CD4-positive, alpha-beta T cell treated with Interleukin-4 for 4 hours (primary cell): ENCODE measurements around the gene FBXL16.
"Not testable (repeated sequence)": the region's sequence is repeated elsewhere in the genome, so short reads cannot be mapped to it uniquely, and the experiment has no call there.

ENCODE experiments used
- DNase-seq: peaks from one replicate; pipeline ENCODE4 v3.0.0-alpha.2; 2020

The FBXL16 gene

DNA sequence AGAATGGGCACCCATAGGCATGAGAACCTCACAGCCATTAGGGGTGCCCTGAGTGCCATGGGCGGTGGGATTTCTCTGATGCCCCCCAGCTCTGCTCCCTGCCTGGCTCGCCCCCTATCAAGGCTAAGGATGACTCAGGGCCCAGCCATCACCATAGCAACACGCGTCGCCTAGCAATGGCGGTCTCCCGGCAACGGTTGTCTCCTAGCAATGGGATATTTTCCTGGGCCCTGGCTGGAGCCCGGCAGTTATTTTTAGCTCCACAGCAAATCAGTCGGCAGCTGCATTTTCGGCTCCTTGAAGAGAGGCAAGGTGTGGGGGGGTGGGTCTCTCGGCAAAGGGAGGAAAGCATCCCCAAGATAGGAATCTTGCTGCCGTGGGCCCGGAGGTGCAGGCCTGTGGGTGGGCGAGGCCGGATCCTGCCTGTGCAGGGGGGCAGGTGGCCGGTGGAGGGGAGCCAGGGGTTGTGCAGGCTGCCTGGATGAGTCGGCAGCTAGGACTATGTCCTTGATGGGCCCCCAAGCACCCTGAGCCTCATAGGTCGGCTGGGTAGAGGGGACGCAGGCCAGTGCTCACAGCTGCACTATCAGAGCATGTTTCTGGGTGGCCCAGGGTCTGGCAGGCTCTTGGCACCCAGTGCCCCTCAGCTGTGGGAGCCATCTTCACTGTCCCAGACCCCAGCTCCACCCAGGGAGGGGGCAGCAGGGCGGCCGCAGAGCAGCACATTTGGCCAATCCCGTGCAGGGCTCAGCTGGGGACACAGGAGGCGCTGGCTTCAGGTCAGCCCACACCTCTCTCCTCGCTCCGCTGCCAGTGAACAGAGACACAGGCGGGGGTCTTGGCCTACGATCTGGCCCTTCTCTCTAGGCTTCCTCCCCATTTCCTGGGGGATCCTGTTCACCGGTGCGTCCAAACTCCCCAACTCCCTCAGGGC is 4.2 kb upstream of the FBXL16 start:
- DNase-seq = no peak

DNA sequence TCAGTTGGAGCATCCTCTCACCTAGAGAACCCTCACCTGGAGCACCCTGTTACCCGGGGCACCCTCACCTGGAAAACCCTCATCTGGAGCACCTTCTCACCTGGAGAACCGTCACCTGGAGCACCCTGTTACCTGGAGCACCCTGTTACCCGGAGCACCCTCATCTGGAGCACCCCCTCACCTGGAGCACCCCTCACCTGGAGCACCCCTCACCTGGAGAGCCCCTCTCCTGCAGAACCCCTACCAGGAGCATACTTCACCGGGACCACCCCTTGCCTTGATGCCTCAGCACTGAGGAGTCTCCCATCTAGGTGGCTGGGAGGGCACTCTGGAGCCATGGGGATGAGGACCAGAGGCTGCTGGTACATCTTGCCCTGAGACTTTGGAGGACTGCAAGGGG is 3.4 kb upstream of the FBXL16 start:
- DNase-seq = no peak

- no peak for DNase-seq
Measured at GRCh38 chr16:708019-708418, 2.4 kb upstream of the FBXL16 start.

DNA sequence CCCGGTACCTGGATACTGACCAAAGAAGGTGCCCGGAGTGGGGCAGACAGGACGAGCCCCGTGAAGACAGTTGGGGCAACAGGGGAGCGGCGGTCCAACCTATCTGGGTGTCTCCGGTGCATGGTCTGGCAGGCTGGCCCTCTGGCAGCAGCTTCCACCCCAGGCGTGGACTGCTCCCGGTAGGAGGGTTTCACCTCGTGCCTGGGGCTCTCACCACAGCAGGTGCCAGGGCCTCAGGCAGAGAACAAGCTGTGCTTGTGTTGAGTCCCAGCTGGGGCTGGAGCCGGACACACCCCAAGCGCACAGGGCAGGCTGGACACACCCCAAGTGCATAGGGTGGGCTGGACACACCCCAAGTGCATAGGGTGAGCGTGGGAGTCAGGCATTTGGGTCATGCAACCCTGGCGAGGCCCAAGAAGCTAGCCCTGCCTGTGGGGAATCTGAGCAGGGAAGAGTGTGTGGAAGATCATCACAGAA is 1.5 kb upstream of the FBXL16 start:
- no peak for DNase-seq

- DNase-seq = no peak
Measured at GRCh38 chr16:706189-707061, 824 bp upstream of the FBXL16 start.

GRCh38 chr16:704552-705380 is 835 bp downstream of the FBXL16 start:
- no peak for DNase-seq

- DNase-seq = no peak
Measured at GRCh38 chr16:704047-704446, 1.6 kb downstream of the FBXL16 start.

GRCh38 chr16:703406-703805 is 2.2 kb downstream of the FBXL16 start:
- no peak for DNase-seq

DNA sequence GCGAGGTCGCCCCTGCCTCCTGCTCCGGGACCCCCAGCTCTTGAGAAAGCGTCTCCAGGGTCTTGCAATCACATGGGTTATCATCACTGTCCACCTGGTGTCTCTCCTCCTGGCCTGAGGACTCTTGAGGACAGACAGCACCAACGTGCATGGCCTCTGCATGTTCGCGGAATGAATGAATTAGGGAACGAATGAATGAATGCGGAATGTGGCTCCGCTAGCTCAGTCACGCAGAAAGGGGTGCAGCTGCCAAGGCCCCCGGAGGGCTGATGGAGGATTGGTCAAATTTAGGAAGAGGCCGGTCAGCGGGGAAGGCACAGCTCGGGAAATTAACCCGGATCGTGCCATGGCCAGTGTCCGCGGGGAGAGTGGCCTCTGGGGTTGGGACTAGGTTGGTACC is 3.3 kb downstream of the FBXL16 start:
- DNase-seq = no peak

DNA sequence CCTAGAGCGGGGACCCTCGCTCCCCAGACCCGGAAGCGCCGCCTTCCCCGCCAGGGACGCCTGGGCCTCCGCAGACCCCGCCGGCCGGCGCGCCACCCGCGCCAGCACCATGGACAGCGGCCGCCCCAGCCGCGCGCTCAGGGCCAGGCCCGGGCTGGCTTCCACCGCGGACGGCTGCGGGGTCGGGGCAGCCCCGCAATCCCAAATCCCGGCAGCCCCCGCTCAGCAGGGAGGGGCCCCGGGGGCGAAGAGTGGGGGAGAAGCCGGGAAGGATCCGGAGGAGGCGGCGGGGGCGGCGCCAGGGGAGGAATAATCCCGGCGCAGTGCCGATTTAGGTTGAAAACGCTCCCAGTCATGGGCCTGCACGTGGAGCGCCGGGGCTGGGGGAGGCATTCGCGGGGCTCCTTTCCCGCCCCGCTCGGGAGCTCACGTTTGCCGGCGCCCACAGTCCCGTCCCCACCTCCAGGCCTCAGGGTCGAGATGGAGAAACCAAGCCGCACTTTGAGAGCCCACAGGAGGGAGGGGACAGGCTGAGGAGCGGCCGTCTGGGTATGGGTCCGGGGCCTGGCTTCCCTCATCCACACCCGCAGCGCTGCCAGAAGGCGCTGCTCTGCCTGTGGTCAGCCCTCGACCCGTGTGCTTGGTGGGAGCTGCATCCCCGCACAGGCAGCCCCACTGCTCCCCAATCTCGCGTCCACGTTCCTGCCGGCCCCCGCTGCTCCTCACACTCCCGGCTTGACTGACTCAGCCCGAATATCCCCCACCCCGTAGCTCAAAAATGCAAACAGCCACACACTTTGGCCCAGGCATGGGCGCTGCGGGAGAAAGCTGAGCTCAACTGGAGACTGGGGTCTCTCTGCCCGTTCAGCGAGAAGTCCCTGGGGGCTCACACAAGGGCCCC is 4.7 kb downstream of the FBXL16 start:
- no peak for DNase-seq

GRCh38 chr16:698911-699671 is 6.5 kb downstream of the FBXL16 start:
- no peak for DNase-seq

- peak; percentile 67 for DNase-seq
Measured at GRCh38 chr16:695355-696089, 10.1 kb downstream of the FBXL16 start.

DNA sequence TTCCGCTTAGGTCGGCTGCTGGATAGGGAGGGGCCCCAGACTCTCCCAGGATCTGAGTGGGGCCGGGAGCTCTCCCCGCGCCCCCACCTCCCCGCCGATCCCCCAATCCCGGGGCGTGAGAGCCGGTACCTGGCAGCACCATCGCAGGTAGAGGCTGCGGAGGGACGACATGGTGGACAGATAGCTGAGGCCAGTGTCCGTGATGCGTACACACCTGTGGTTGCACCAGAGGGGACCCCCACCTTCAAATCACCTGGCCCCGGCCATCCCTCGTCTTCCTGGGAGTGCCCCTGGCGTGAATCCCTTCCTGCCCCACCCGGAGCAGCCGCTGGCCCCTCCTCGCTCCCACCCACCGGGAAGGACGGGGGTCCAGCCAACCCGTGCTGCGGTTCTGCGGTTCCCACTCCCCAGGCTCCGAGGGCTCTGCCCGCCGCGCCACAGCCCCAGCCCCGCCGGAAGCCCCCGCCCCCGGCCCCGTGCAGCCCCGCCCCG is 10.7 kb downstream of the FBXL16 start:
- no peak for DNase-seq

DNA sequence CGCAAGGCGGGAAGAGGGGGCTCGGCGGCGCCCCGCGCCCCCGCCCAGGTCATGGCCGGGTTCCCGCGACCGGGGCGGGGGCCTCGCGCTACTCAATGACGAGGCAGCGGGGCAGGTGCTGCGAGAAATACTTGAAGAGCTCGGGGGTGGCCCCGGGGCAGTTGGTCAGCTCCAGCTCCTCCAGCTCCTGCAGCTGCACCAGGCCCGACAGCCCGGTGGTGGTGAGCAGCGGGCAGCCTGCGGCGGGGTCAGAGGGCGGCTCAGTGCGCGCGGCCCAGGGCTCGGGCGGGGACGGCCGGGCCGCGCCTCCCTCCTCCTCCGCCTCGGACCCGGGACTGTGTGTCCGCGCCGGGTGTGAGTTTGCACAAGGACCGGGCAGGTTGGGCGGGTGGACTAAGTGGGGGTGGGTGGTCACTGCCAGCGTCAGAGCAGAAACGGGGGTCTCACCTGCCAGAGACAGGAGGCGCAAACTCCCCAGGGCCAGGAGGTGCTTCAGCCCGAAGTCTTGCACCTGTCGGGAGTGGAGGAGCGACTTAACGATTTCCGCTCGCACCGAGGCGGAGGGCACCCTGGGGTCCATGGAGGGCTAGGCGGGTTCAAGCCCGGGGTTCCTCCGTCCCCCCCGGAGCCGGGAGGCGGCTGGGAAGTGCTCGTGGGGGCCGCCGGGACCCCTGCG is 11.3 kb downstream of the FBXL16 start:
- no peak for DNase-seq

GRCh38 chr16:693766-694165 is 11.8 kb downstream of the FBXL16 start:
- no peak for DNase-seq

- no peak for DNase-seq
Measured at GRCh38 chr16:693364-693763, 12.2 kb downstream of the FBXL16 start.

- DNase-seq = no peak
Measured at GRCh38 chr16:692356-693108, 13.1 kb downstream of the FBXL16 start.

DNA sequence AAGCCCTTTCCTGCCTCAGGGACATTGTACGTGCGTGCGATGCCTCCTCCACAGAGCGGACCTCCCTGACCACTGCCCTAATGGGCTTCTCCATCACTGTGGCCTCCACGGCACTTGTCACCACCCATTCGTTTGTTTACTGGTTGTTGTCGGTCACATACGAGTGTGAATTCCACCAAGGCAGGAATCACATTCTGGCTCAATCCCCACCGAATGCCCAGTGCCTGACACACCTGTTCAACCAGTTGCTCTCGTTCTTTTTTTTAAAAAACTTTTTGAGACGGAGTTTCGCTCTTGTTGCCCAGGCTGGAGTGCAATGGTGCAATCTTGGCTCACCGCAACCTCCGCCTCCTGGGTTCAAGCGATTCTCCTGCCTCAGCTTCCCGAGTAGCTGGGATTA is 14.4 kb downstream of the FBXL16 start:
- not testable (repeated sequence) for DNase-seq
